Activated CD4-positive, CD25-positive, alpha-beta regulatory T cell treated with anti-CD3 and anti-CD28 coated beads, Interleukin-2, amount 50 U/mL, for 72 hours (primary cell): Measurements from ENCODE around the gene KIF3A.

Experiments
- DNase-seq: peaks from one replicate; pipeline ENCODE4 v3.0.0; 2021

KIF3A gene

DNA sequence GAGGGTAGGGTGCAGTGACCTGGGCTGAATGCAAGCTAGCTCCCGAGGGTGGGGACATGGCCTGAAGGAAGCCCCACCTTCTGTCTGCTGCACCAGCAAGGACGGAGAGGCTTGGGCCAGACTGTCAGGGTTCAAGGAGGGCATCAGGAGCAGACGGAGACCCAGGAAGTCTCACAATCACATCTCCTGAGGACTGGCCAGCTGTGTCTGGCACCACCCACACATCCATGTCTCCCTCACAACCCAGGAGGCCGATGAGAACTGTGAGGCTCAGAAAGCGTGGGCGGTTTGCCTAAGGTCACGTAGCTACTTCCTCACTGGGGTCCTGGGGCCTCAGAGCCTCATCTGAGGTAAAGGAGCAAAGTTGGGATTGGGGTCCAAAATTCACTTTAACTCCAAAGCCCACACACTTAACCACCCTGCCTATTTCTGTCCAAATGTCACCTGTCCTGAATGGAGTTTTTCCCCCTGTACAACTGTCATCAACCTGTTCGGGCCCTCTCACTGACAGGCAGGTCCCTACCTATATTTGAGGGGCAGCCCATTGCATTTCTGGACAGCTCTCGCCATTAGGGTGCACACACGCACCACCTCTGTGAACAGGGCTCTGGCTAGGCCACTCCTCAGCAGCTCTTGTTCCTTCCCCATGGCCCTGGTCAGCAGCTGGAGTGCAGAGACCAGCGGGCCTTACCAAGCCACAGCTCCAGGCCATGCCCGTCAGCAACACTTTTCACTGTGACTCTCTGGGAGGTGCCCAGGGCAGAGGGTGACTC, 75.9 kb downstream of the KIF3A start:
- DNase-seq: no peak

DNA sequence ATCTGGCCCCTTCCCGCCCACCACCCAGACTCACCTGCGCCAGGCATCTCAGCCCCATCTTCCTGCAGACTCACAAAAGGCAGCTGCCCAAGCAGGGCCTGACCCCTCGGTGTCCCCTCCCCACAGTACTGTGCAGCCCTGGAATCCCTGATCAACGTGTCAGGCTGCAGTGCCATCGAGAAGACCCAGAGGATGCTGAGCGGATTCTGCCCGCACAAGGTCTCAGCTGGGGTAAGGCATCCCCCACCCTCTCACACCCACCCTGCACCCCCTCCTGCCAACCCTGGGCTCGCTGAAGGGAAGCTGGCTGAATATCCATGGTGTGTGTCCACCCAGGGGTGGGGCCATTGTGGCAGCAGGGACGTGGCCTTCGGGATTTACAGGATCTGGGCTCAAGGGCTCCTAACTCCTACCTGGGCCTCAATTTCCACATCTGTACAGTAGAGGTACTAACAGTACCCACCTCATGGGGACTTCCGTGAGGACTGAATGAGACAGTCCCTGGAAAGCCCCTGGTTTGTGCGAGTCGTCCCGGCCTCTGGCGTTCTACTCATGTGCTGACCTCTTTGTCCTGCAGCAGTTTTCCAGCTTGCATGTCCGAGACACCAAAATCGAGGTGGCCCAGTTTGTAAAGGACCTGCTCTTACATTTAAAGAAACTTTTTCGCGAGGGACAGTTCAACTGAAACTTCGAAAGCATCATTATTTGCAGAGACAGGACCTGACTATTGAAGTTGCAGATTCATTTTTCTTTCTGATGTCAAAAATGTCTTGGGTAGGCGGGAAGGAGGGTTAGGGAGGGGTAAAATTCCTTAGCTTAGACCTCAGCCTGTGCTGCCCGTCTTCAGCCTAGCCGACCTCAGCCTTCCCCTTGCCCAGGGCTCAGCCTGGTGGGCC, 77.5 kb downstream of the KIF3A start:
- no peak for DNase-seq

DNA sequence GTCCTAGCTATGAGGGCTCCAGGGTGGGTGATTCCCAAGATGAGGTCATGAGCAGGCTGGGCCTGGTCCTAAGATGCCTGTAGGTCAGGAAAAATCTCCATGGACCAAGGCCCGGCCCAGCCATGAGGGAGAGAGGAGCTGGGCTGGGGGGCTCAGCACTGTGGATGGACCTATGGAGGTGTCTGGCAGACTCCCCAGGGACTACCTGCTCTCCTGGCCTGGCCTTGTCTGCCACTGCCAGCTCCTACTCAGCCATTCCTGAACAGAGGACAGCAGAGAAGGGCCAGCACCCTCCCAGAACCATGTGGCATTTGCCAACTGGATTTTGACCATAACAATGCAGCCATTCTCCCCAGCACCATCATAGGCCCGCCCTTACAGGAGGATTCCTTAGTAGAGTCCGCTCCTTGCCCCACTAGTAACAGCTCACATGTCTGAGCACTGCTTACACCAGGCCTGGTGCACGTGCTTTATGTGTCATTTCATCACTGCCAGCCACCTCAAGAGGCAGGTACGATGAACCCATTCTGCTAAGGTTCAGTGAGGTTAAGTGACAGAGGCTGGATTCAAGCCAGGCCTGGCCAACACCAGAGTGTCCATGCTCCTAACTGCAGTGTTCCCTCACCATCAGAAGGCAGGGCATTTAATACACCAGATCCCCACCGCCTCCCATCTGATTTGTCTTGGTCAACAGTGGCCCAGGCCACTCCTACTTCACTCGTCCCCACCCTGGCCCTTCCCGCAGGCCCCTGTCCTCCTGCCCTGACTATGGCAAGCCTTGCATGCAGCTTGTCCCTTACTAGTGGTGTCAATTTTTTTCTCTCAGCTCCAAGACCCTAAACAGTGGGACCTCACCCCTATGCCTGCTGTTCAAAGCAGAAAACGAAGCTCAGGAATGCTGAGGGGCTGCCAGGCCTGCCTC, 78.7 kb downstream of the KIF3A start:
- no peak for DNase-seq

DNA sequence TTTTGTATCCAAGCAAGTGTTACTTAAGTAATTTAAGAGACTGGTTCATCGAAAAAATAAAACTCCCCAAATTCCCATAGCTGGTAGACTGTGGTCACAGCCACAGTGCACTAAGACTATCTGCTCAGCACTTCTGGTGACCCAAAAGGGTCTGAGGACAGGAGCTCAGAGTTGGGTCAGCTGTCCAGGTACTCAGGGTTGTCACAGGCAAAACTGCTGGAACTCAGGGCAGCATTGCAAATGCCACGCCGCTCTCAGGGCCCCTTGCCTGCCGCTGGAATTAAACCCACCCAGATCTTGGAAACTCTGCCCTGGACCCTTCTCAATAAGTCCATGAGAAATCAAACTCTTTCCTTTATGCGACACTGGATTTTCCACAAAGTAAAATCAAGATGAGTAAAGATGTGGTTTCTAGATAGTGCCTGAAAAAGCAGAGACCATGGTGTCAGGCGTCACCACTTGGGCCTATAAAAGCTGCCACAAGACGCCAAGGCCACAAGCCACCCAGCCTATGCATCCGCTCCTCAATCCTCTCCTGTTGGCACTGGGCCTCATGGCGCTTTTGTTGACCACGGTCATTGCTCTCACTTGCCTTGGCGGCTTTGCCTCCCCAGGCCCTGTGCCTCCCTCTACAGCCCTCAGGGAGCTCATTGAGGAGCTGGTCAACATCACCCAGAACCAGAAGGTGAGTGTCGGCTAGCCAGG, 79.5 kb downstream of the KIF3A start, which contains the start of gene IL13:
IL13 (plus strand) TSS at position 498 of the 705 bp plus-strand sequence; CDS start at position 512, 14 bp downstream.
- no peak for DNase-seq

DNA sequence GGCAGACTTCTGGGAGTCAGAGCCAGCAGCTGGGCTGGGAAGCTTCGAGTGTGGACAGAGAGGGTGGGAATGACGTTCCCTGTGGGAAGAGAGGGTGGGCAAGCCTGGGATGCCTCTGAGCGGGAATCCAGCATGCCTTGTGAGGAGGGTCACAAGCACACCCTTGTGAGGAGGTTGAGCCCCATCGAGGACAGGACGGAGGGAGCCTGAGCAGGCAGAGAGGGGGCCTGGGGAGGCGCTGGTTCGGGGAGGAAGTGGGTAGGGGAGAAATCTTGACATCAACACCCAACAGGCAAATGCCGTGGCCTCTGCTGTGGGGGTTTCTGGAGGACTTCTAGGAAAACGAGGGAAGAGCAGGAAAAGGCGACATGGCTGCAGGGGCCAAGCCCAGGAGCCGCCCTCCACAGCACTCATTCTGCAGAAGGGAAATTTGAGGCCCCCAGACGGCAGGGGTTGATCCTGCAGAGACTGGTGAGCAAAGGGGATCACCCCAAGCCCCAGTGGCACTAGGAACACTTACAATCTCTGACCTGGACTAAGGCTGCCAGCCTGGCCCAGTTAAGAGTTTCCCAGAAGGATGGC, 80.5 kb downstream of the KIF3A start:
- no peak for DNase-seq

DNA sequence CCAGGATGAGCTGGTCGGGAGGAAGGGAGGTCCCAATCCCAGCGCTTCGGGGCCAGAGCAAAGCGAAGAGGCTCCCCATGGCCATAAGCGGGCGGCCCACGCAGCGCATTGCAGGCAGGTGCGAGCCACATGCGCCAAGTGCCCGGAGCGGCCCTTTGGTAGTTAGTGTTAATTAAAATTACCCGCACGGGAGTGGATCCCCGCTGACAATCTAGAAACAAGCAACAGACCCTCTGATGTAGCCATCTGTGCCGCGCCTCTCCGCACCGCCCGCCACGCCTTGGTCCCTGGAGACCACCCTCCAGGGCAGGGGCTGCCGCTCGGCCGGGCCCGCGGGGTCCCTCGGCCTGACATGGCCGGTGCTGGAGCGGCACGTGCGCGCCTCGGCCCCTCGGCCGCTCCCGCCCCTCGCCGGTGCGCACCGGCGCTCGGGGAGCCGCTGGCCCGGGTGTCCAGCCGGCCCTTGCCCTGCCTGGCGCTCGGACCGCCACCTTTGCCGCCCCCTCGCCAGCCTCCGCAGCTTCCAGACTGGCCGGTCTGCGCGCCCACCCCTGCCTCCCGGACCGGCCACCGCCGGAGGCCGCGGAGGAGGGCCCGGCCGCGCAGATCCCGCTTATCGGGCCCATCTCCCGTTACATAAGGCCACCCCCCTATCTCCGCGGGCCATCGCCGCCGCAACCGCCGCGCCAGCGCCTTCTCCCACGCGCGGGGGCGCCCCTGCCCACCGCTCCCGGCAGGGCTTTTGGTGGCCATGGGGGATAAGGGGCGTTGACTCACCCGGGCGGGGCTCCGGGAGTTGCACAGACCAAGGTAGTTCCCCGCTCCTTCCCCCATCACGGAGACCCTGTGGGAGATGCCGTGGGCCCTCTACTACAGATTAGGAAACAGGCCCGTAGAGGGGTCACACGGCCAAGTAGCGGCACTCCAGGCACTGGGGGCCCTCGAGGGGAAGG, 81.2 kb downstream of the KIF3A start:
- DNase-seq: peak; percentile 39

DNA sequence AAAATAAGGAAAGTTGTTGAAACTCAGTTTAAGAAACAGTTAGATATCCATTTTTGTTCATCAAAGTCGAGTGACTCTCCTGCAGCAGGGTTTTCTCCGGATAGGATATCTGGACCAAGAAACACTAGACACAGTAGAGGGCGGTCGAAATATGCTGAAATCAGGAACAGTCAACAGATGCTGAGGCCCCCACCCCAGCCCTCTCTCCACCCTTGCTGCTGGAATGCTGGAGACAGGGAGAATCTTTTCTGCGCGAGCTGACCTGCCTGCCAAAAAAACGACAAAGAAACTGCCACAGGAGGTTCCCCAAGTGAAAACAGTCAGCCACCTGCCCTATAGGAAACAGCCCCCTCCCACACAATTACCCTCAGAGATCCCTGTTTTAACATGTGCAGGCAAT, 83.6 kb downstream of the KIF3A start:
- no peak for DNase-seq

DNA sequence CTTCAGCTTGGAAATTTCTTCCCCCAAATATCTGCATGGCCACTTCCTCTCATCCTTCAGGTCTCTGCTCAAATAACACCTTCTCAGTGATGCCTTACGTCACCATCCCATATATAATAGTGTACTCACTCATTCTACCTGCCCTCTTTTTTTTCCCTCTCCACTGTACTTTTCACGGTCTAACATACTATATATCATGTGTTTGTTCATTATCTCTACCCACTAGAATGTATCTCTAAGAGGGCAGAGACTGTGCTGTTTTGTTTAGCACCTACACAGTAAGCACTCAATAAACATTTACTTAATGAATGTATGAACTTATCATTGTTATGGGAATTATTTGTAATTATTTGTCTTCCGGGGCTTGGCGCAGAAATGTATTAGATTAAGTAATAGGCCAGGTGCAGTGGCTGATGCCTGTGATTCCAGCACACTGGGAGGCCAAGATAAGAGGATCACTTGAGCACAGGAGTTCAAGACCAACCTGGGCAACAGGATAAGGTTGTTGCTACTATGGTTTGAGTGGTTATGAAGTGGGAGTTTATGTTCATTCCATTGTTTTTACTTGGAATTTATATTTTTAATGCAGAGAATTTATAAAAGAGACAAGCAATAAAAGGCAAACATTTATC, 85.4 kb downstream of the KIF3A start:
- DNase-seq: no peak

DNA sequence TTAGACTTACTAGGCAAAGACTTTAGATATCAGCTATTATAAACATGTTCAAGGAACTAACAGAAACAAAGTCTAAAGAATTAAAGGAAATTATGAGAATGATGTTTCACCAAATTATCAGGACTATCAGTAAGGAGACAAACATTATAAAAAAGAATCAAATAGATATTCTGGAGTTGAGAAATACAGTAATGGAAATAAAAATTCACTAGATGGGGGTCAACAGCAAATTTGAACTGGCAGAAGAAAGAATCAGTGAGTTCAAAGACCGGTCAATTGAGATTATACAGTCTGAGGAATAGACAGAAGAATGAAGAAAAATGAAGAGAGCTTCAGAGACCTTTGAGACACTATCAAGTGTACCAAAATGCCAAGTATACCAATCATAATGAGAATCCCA, 89.0 kb downstream of the KIF3A start:
- DNase-seq: no peak

DNA sequence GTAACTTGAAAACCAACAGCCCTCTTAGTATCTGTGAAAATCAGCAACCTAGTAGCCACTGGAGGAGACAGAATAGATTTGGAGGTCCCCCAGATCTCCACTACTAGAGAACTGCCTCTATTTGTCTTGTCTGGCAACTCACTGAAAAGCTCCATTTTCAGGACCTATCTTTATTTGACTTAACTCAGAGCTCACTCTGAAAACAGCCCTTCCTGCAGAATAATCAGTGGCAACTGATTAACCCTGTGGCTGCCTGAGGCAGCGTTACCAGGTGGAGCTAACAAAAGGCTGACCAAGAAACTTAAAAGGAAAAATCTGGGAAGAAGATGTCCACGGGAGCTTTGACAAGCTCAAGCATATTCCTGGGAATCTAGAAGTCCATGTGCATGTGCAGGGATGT, 89.9 kb downstream of the KIF3A start:
- DNase-seq: no peak

DNA sequence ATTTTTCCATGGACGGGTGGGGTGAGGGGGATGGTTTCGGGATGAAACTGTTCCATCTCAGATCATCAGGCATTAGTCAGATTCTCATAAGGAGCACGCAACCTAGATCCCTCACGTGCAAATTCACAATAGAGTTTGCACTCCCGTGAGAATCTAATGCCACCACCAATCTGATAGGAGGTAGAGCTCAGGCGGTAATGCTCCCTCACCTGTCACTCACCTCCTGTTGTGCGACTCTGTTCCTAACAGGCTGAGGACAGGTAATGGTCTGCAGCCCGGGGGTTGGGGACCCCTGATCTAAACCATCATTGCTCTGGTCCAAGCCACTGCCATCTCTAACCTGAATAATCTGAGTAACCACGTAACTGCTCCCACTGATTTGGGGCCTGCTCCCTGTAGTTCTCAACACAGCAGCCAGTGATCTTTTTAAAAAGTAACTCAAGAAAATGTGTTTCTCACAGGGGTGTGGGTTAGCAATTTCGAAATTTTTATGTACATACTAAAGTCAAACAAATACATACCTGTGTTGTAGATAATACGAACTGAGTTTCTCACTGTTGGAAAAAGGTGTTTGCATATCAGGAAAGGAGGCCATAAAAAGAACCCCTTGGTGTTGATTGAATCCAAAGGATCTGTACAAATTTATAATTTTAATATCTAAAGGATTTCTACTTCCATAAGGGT, 90.6 kb downstream of the KIF3A start:
- no peak for DNase-seq

DNA sequence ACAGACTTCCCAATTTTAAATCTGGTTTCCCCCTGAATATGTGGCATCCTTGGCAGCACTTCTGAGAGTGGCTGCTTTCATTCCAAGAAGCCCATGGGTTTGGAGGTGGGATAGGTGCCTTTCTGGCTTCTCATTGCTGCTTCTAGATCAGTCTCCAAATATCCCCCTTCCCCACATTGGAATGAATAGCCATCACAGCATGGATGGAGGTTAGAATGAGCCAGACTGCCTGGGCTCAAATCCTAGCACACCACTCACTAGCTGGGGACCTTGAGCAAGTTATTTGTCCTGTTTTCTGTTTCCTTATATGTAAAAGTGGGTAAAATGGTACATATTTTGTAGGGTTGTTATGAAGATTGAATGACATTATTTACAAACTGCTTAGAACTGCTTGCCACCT, 93.2 kb downstream of the KIF3A start:
- no peak for DNase-seq
